MCF 10A (cell line): ENCODE data around the gene KIAA1614. TPM values are rescaled to one million over a fixed set of nuclear protein-coding genes. Genes with fewer than 3 reads are reported as not detected.

ENCODE experiments used
- BruUV-seq: library from RNA; stranded (reverse); fragments of 400-500 nt; replicated peaks from 2 replicates; lab custom pipeline; 2021; lab: Mats Ljungman, UMichigan
- CTCF ChIA-PET: fragments of 300-600 bp; sonication (Branson Sonifier 250); formaldehyde crosslinking; extraction: SDS; loops from one replicate; lab custom pipeline; 2021; ENCODE audit warnings: antibody characterized with exemption, inconsistent platforms; lab: Yijun Ruan, JAX
- POLR2A ChIA-PET: fragments of 300-600, 350-650 bp; sonication (Branson Sonifier 250); formaldehyde crosslinking; extraction: SDS; loops from one replicate; lab custom pipeline; 2020; ENCODE audit warnings: antibody characterized with exemption, inconsistent platforms; lab: Yijun Ruan, JAX
- DNase-seq: peaks from one replicate; pipeline ENCODE4 v3.0.0-alpha.2; 2018; ENCODE audit not compliant: unreplicated experiment
- H3K27ac Mint-ChIP-seq: one replicate; pipeline ENCODE4 v1.8.0; 2022; ENCODE audit warnings: mild to moderate bottlenecking, low read depth, mixed read lengths; ENCODE audit not compliant: unreplicated experiment
- H3K27me3 Mint-ChIP-seq: one replicate; pipeline ENCODE4 v1.8.0; 2022; ENCODE audit warnings: mixed read lengths; ENCODE audit not compliant: insufficient read depth, unreplicated experiment
- H3K36me3 Mint-ChIP-seq: one replicate; pipeline ENCODE4 v1.8.0; 2022; ENCODE audit warnings: mild to moderate bottlenecking, moderate library complexity, mixed read lengths; ENCODE audit not compliant: insufficient read depth, unreplicated experiment
- H3K4me1 Mint-ChIP-seq: one replicate; pipeline ENCODE4 v1.8.0; 2022; ENCODE audit warnings: mixed read lengths; ENCODE audit not compliant: insufficient read depth, unreplicated experiment
- H3K4me3 Mint-ChIP-seq: one replicate; pipeline ENCODE4 v1.8.0; 2022; ENCODE audit warnings: mild to moderate bottlenecking, moderate library complexity, mixed read lengths; ENCODE audit not compliant: unreplicated experiment
- H3K9me3 Mint-ChIP-seq: one replicate; pipeline ENCODE4 v1.8.0; 2022; ENCODE audit warnings: mixed read lengths; ENCODE audit not compliant: unreplicated experiment
- intact Hi-C: fragments of 100-400 bp; cut with micrococcal nuclease; formaldehyde crosslinking; loops from 2 replicates; pipeline ENCODE4 v1.14.1; 2022
- total RNA-seq: library from RNA; stranded (reverse); gene quantifications from 2 replicates; pipeline ENCODE4 v1.2.3, GENCODE V29; 2022
- TF ChIP-seq, protein P1 (sequence below): fragments of 200-600 bp; IDR thresholded peaks from one replicate; pipeline ENCODE4 v1.8.0; 2022; ENCODE audit warnings: antibody characterized with exemption, mild to moderate bottlenecking; ENCODE audit not compliant: unreplicated experiment

KIAA1614 gene
- total RNA-seq, 1 experiment from 2014 or later, result 1.1 TPM

GRCh38 chr1:180919183-180919700, 6.5 kb downstream of the KIAA1614 start:
- H3K36me3 Mint-ChIP-seq, result no peaks in the 10 kb centered on the region
- H3K27me3 Mint-ChIP-seq, result no peaks in the 10 kb centered on the region
- ChIA-PET POLR2A (no interaction called here), CTCF (no interaction called here)
- TF ChIP-seq, protein P1, sequence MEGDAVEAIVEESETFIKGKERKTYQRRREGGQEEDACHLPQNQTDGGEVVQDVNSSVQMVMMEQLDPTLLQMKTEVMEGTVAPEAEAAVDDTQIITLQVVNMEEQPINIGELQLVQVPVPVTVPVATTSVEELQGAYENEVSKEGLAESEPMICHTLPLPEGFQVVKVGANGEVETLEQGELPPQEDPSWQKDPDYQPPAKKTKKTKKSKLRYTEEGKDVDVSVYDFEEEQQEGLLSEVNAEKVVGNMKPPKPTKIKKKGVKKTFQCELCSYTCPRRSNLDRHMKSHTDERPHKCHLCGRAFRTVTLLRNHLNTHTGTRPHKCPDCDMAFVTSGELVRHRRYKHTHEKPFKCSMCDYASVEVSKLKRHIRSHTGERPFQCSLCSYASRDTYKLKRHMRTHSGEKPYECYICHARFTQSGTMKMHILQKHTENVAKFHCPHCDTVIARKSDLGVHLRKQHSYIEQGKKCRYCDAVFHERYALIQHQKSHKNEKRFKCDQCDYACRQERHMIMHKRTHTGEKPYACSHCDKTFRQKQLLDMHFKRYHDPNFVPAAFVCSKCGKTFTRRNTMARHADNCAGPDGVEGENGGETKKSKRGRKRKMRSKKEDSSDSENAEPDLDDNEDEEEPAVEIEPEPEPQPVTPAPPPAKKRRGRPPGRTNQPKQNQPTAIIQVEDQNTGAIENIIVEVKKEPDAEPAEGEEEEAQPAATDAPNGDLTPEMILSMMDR, result no peak
- no peak overlapping the region for H3K4me3 Mint-ChIP-seq
- H3K9me3 Mint-ChIP-seq, result no peaks in the 10 kb centered on the region
- H3K27ac Mint-ChIP-seq, result no peak overlapping the region
- intact Hi-C loops, result no loop called here
- H3K4me1 Mint-ChIP-seq, result peaks cover 9% of the 10 kb centered on the region
- BruUV-seq, result no TSS peak
- no peak for DNase-seq

- H3K36me3 Mint-ChIP-seq, result no peaks in the 10 kb centered on the region
- H3K9me3 Mint-ChIP-seq, result no peaks in the 10 kb centered on the region
- H3K27ac Mint-ChIP-seq, result no peak overlapping the region
- ChIA-PET POLR2A (no interaction called here), CTCF (no interaction called here)
- intact Hi-C loops, result no loop called here
- H3K4me1 Mint-ChIP-seq, result peaks cover 9% of the 10 kb centered on the region
- H3K27me3 Mint-ChIP-seq, result no peaks in the 10 kb centered on the region
- DNase-seq, result no peak
- no peak overlapping the region for H3K4me3 Mint-ChIP-seq
- TF ChIP-seq, protein P1, result no peak
- BruUV-seq, result no TSS peak
Measured at GRCh38 chr1:180920193-180920592, 7.5 kb downstream of the KIAA1614 start.

DNA sequence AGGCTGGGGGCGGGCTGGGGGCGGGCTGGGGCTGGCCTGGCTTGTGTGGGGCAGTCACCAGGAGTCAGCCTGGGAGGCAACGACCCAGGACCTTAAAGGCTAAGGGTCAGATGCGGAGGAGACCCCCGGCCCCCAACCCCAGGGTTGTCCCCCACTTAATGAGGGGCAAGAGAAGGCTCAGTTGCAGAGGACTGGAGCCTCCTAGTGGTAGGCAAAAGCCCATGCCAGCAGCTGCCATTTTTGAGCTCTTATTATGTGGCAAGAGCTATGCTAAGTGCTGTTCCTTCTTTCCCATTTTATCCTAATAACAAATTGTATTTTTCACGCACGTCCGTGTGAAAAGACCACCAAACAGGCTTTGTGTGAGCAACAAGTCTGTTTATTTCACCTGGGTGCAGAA, 8.0 kb downstream of the KIAA1614 start:
- intact Hi-C loops, result no loop called here
- Mint-ChIP-seq H3K27me3 (no peaks in the 10 kb centered on the region), H3K36me3 (no peaks in the 10 kb centered on the region), H3K9me3 (no peaks in the 10 kb centered on the region), H3K4me1 (peaks cover 9% of the 10 kb centered on the region), H3K27ac (no peak overlapping the region), H3K4me3 (no peak overlapping the region)
- BruUV-seq, result no TSS peak
- TF ChIP-seq, protein P1, result peak; percentile 9
- POLR2A ChIA-PET, result no interaction called here
- DNase-seq, result no peak
- CTCF ChIA-PET, result interaction anchor here (0.6 kb wide), 1 partner anchor 225 kb away, joined by 3 read pairs; no protein-coding TSS in a partner anchor

- peaks cover 9% of the 10 kb centered on the region for H3K4me1 Mint-ChIP-seq
- TF ChIP-seq, protein P1, result no peak
- POLR2A ChIA-PET, result no interaction called here
- no peak overlapping the region for H3K27ac Mint-ChIP-seq
- H3K9me3 Mint-ChIP-seq, result no peaks in the 10 kb centered on the region
- no peak overlapping the region for H3K4me3 Mint-ChIP-seq
- DNase-seq, result no peak
- H3K36me3 Mint-ChIP-seq, result no peaks in the 10 kb centered on the region
- intact Hi-C loops, result no loop called here
- CTCF ChIA-PET, result no interaction called here
- no peaks in the 10 kb centered on the region for H3K27me3 Mint-ChIP-seq
- BruUV-seq, result no TSS peak
Measured at GRCh38 chr1:180921386-180921785, 8.7 kb downstream of the KIAA1614 start.
